PFSK-1 (cell line): ENCODE results near the gene THBS1.
A peak's percentile ranks its signal among the peaks of the same experiment; 100 is the strongest.

Experiments
- FOXP2 ChIP-seq: optimal IDR thresholded peaks from 2 replicates; pipeline ENCODE3; 2011; ENCODE audit warnings: borderline replicate concordance, control low read depth, inconsistent platforms; ENCODE audit not compliant: insufficient read depth; ENCODE audit errors: extremely low read length, extremely low read depth
- POLR2AphosphoS5 ChIP-seq: IDR thresholded peaks from 2 replicates; pipeline ENCODE4 v1.6.1; 2012; ENCODE audit warnings: low read depth, mild to moderate bottlenecking, control low read depth, low read length, moderate library complexity
- REST ChIP-seq, 2 experiments: IDR thresholded peaks; 2 replicates each; pipeline versions ENCODE4 v1.6.1 to v1.8.0; 2011 to 2012; ENCODE audit warnings: low read depth in 2 of 2, low read length in 2 of 2, control low read depth in 1 of 2, inconsistent platforms in 1 of 2, mild to moderate bottlenecking in 1 of 2, moderate library complexity in 1 of 2; ENCODE audit not compliant: insufficient read depth in 1 of 2
- TAF1 ChIP-seq: IDR thresholded peaks from 2 replicates; pipeline ENCODE4 v1.6.1; 2012; ENCODE audit warnings: low read length, control low read depth, borderline replicate concordance; ENCODE audit not compliant: insufficient read depth

- TF ChIP-seq POLR2AphosphoS5 (no peak), REST (IDR thresholded peaks at IDR 0.05; ENCODE audit: insufficient read depth in 1 of 2, low read depth in 2 of 2, low read length in 2 of 2) (no peak), TAF1 (no peak), FOXP2 (peak; percentile 99)
These were observed 43.9 kb downstream of the THBS1 start for GRCh38 chr15:39624806-39625205.
